HG02610 (cell line): ENCODE results near the gene RNASE8.
A peak's percentile ranks its signal among the peaks of the same experiment; 100 is the strongest.

Experiments
- ATAC-seq: cut with Tn5 transposase; IDR thresholded peaks from one replicate; pipeline ENCODE4 v1.9.1; 2021; ENCODE audit warnings: mild to moderate bottlenecking, moderate library complexity; ENCODE audit not compliant: unreplicated experiment

RNASE8 gene

GRCh38 chr14:21090194-21090939 lies 32.7 kb downstream of the RNASE8 start:
- ATAC-seq = no peak

- no peak for ATAC-seq
These were observed 33.5 kb downstream of the RNASE8 start for GRCh38 chr14:21090940-21091663.

- ATAC-seq = no peak
These were observed 34.2 kb downstream of the RNASE8 start for GRCh38 chr14:21091821-21092272.

GRCh38 chr14:21092273-21093011 lies 34.8 kb downstream of the RNASE8 start:
- peak; percentile 84 for ATAC-seq

- ATAC-seq = no peak
These were observed 35.4 kb downstream of the RNASE8 start for GRCh38 chr14:21093018-21093417.

GRCh38 chr14:21093769-21094681 lies 36.4 kb downstream of the RNASE8 start:
- no peak for ATAC-seq

- ATAC-seq = no peak
These were observed 38.0 kb downstream of the RNASE8 start for GRCh38 chr14:21095430-21096205.

GRCh38 chr14:21096438-21096837 lies 38.8 kb downstream of the RNASE8 start:
- no peak for ATAC-seq

- ATAC-seq = no peak
These were observed 39.5 kb downstream of the RNASE8 start for GRCh38 chr14:21096978-21097635.

GRCh38 chr14:21097636-21098075 lies 40.0 kb downstream of the RNASE8 start:
- ATAC-seq = no peak

GRCh38 chr14:21098076-21098891 lies 40.7 kb downstream of the RNASE8 start, which contains the start of gene ZNF219:
Gene ZNF219 (minus strand): TSS chr14:21098655. CDS start chr14:21093591, 5,064 bp downstream.
- ATAC-seq = no peak

- no peak for ATAC-seq
These were observed 41.4 kb downstream of the RNASE8 start for GRCh38 chr14:21098892-21099595.

GRCh38 chr14:21099596-21099985 lies 42.0 kb downstream of the RNASE8 start:
- ATAC-seq = no peak

GRCh38 chr14:21100931-21101330 lies 43.3 kb downstream of the RNASE8 start, which contains the start of gene TMEM253:
Gene TMEM253 (plus strand): TSS chr14:21101066. CDS start chr14:21101344, 278 bp downstream.
- no peak for ATAC-seq

GRCh38 chr14:21101802-21102413 lies 44.3 kb downstream of the RNASE8 start:
- no peak for ATAC-seq

- ATAC-seq = no peak
These were observed 45.1 kb downstream of the RNASE8 start for GRCh38 chr14:21102521-21103410.
